ENCODE results near the gene CCNI2. TPM values are rescaled to one million over a fixed set of nuclear protein-coding genes. Genes with fewer than 3 reads are reported as not detected.
A peak's percentile ranks its signal among the peaks of the same experiment; 100 is the strongest.

The CCNI2 gene
- total and polyA plus RNA-seq, 2 donors (not counting 1 experiment from before 2014, with no cell fraction given) = not detected

DNA sequence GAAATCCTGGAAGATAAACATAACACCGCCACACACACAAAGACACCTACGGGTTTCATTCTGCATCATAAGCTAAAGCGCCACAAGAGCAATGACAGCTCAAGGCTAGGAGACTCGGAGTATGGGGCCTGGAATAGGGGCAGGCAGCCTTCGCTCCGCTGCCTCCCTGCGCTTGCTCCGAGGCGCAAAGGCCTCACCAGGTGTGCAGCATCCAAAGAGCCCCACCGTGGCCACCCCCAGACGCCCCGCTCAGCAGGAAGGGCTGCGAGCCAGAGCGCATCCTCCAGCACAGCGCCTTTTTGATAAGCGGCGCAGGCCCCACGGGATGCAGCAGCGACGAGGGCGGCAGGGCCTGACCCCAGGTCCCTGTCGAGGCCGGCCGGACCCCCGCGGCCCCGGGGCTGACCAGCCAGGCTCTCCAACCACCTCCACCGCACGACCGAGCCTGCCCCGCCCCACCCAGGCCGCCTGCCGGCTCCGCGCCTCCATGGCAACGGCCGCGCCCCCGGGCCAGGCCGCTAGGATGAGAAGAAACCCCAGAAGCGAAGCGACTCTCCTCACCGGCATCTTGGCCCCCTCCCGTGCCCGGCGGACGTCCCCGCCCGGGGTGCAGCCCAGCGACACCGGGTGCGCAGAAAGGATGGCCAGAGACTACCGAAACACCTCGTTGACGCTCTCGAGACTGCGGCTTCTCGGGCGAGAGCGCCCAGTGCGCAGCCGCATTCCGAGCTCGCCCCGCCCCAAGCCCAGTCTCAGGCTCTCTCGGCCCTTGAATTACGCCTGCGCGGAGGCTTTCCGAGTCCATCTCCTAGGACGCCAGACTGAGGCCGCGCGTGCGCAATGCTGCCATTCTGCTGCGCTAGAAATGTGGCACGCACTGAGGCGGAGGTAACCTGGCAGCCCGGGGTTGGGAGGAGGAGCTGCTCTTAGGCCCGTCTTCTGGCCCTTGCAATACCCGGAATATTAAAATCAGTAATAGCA is 10.1 kb upstream of the CCNI2 start, which contains the start of gene KIF3A:
Gene KIF3A (minus strand): TSS at position 694 of the 981 bp plus-strand sequence. CDS start 127 bp downstream, at position 567.
- H3K9ac ChIP-seq (ENCODE audit: insufficient read depth, low read length) = peak within 1 kb of the TSS; percentile 68
- H4K20me1 ChIP-seq (ENCODE audit: control insufficient read depth, extremely low read depth, insufficient read depth, low read length) = no peaks in the 10 kb centered on the region
- H2AFZ ChIP-seq (ENCODE audit: low read length) = peak within 1 kb of the TSS; percentile 91
- peak within 1 kb of the TSS; percentile 72 to 90 (median 84) for H3K4me3 ChIP-seq (replicated peaks in 1 of 4; ENCODE audit: control extremely low read depth in 1 of 4, insufficient read depth in 1 of 4, low read depth in 3 of 4, low read length in 4 of 4)
- DNase-seq (ENCODE audit: low read depth in 2 of 2) = peak; percentile 91 to 94
- H3K4me1 ChIP-seq (ENCODE audit: control insufficient read depth, extremely low read depth, insufficient read depth, low read length) = peaks cover 3% of the 10 kb centered on the region
- H3K4me2 ChIP-seq (ENCODE audit: extremely low read depth, insufficient read depth, low read length) = peak within 1 kb of the TSS; percentile 87
- no peaks in the 10 kb centered on the region for H3K9me3 ChIP-seq (ENCODE audit: control insufficient read depth, insufficient read depth, low read depth, low read length)
- no peaks in the 10 kb centered on the region for H3K36me3 ChIP-seq (ENCODE audit: control insufficient read depth, insufficient read depth, low read length)
- peak within 1 kb of the TSS; percentile 75 for H3K27ac ChIP-seq (ENCODE audit: insufficient read depth, low read length)
- peaks cover 1% of the 10 kb centered on the region for H3K27me3 ChIP-seq (ENCODE audit: control insufficient read depth, insufficient read depth, low read length)
- peaks cover 2% of the 10 kb centered on the region for H3K79me2 ChIP-seq (ENCODE audit: control insufficient read depth, insufficient read depth, low read length)
- TF ChIP-seq, protein P1, sequence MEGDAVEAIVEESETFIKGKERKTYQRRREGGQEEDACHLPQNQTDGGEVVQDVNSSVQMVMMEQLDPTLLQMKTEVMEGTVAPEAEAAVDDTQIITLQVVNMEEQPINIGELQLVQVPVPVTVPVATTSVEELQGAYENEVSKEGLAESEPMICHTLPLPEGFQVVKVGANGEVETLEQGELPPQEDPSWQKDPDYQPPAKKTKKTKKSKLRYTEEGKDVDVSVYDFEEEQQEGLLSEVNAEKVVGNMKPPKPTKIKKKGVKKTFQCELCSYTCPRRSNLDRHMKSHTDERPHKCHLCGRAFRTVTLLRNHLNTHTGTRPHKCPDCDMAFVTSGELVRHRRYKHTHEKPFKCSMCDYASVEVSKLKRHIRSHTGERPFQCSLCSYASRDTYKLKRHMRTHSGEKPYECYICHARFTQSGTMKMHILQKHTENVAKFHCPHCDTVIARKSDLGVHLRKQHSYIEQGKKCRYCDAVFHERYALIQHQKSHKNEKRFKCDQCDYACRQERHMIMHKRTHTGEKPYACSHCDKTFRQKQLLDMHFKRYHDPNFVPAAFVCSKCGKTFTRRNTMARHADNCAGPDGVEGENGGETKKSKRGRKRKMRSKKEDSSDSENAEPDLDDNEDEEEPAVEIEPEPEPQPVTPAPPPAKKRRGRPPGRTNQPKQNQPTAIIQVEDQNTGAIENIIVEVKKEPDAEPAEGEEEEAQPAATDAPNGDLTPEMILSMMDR (conservative IDR thresholded peaks at IDR 0.05 in 1 of 2, IDR thresholded peaks at IDR 0.05 in 1 of 2; ENCODE audit: low read depth in 1 of 2, low read length in 2 of 2) = no peak

DNA sequence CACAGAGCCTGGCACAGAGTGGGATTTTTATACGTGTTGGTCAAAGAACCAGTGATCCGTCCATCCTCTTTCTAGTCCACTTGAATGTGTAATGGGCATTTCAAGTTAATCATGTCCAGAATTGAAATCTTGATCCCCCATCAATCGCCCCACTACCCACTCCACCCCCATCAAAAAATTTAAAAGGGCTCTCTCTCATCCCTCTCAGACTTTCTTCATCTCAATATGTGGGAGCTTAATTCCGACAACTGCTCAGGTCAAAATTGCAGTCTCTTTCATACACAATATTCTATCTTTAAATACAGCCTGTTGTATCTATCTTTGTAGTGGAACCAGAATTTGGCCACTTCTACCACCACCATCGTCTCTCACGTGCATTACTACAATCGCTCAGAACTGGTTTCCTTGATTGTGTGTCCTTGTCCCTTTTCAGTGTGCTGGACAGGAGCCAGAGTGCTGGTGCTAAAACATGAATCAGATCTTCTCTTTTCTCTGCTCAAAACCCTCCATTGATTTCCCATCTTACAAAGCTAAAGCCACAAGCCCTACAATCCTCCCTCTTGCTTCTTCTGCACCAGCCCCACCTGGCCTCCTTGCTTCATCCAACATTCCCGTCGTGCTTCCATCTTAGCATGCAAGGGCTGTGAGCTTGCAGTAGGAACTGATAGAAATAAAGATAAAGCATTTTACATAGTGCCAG is 9.1 kb upstream of the CCNI2 start:
- Histone ChIP-seq H3K27ac (ENCODE audit: insufficient read depth, low read length) (no peak overlapping the region), H3K9ac (ENCODE audit: insufficient read depth, low read length) (no peak overlapping the region)
- TF ChIP-seq EZH2 (IDR thresholded peaks at IDR 0.05; ENCODE audit: low read length, missing control alignments) = no peak
- TF ChIP-seq, protein P1 (conservative IDR thresholded peaks at IDR 0.05 in 1 of 2, IDR thresholded peaks at IDR 0.05 in 1 of 2; ENCODE audit: low read depth in 1 of 2, low read length in 2 of 2) = no peak

DNA sequence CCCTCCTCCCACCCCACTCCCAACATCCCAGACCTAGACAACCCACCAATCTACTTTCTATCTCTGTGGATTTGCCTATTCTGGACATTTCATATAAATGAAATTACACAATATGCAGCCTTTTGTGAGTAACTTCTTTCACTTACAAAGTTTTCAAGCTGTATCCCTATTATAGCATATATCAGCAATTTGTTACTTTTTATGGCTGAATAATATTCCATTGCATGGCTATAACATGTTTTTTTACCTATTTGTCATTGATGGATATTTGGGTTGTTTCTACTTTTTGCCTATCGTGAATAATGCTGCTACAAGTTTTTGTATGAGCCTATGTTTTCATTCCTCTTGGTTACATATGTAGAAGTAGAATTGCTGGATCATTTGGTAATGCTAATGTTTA is 8.0 kb upstream of the CCNI2 start:
- H3K4me3 ChIP-seq (replicated peaks in 1 of 4; ENCODE audit: control extremely low read depth in 1 of 4, insufficient read depth in 1 of 4, low read depth in 3 of 4, low read length in 4 of 4) = no peak overlapping the region
- H4K20me1 ChIP-seq (ENCODE audit: control insufficient read depth, extremely low read depth, insufficient read depth, low read length) = no peaks in the 10 kb centered on the region
- no peak overlapping the region for H3K9ac ChIP-seq (ENCODE audit: insufficient read depth, low read length)
- TF ChIP-seq, protein P1 (conservative IDR thresholded peaks at IDR 0.05 in 1 of 2, IDR thresholded peaks at IDR 0.05 in 1 of 2; ENCODE audit: low read depth in 1 of 2, low read length in 2 of 2) = no peak
- no peak for TF ChIP-seq EZH2 (IDR thresholded peaks at IDR 0.05; ENCODE audit: low read length, missing control alignments)
- no peaks in the 10 kb centered on the region for H3K36me3 ChIP-seq (ENCODE audit: control insufficient read depth, insufficient read depth, low read length)
- H3K27me3 ChIP-seq (ENCODE audit: control insufficient read depth, insufficient read depth, low read length) = peaks cover 4% of the 10 kb centered on the region
- DNase-seq (ENCODE audit: low read depth in 2 of 2) = no peak
- H3K9me3 ChIP-seq (ENCODE audit: control insufficient read depth, insufficient read depth, low read depth, low read length) = no peaks in the 10 kb centered on the region
- no peak overlapping the region for H3K27ac ChIP-seq (ENCODE audit: insufficient read depth, low read length)
- no peak overlapping the region for H2AFZ ChIP-seq (ENCODE audit: low read length)
- peaks cover 2% of the 10 kb centered on the region for H3K79me2 ChIP-seq (ENCODE audit: control insufficient read depth, insufficient read depth, low read length)
- H3K4me2 ChIP-seq (ENCODE audit: extremely low read depth, insufficient read depth, low read length) = no peak overlapping the region
- H3K4me1 ChIP-seq (ENCODE audit: control insufficient read depth, extremely low read depth, insufficient read depth, low read length) = peaks cover 3% of the 10 kb centered on the region

More for the DNA sequence above, 9.1 kb upstream of the CCNI2 start:
- Histone ChIP-seq H3K4me3 (replicated peaks in 1 of 4; ENCODE audit: control extremely low read depth in 1 of 4, insufficient read depth in 1 of 4, low read depth in 3 of 4, low read length in 4 of 4) (peak overlapping the region in 2 of 4 experiments; percentile 72 to 87), H2AFZ (ENCODE audit: low read length) (peak overlapping the region; percentile 13), H3K79me2 (ENCODE audit: control insufficient read depth, insufficient read depth, low read length) (peaks cover 2% of the 10 kb centered on the region), H4K20me1 (ENCODE audit: control insufficient read depth, extremely low read depth, insufficient read depth, low read length) (no peaks in the 10 kb centered on the region), H3K27me3 (ENCODE audit: control insufficient read depth, insufficient read depth, low read length) (peaks cover 4% of the 10 kb centered on the region), H3K36me3 (ENCODE audit: control insufficient read depth, insufficient read depth, low read length) (no peaks in the 10 kb centered on the region), H3K4me1 (ENCODE audit: control insufficient read depth, extremely low read depth, insufficient read depth, low read length) (peaks cover 3% of the 10 kb centered on the region), H3K4me2 (ENCODE audit: extremely low read depth, insufficient read depth, low read length) (peak overlapping the region; percentile 59), H3K9me3 (ENCODE audit: control insufficient read depth, insufficient read depth, low read depth, low read length) (no peaks in the 10 kb centered on the region)
- no peak for DNase-seq (ENCODE audit: low read depth in 2 of 2)
